ENCODE measurements around the gene SNX4. TPM values are rescaled to one million over a fixed set of nuclear protein-coding genes. Genes with fewer than 3 reads are reported as not detected.

Gene SNX4
- total RNA-seq, 2 experiments from 2014 or later: 28.2 to 38.9 TPM

GRCh38 chr3:125403789-125404188, 116.2 kb downstream of the SNX4 start:
- H3K36me3 ChIP-seq (ENCODE audit: insufficient read depth, low read length): no peaks in the 10 kb centered on the region
- intact Hi-C loops (cut with micrococcal nuclease; ENCODE audit: unreplicated experiment): no loop called here
- no peak for DNase-seq (ENCODE audit: low spot score)
- ChIA-PET POLR2A (interaction anchor here (0.9 kb wide), 1 partner anchor 10 kb away, joined by 4 read pairs; no protein-coding TSS in a partner anchor), CTCF (ENCODE audit: unreplicated experiment) (no interaction called here)
- H3K4me1 ChIP-seq (ENCODE audit: insufficient read depth, low read length, poor library complexity, severe bottlenecking): no peaks in the 10 kb centered on the region
- H3K9me3 ChIP-seq (ENCODE audit: low read length): no peaks in the 10 kb centered on the region
- no peaks in the 10 kb centered on the region for H4K20me1 ChIP-seq (ENCODE audit: insufficient read depth, low read length)
- TF ChIP-seq EZH2phosphoT487 (IDR thresholded peaks at IDR 0.05; ENCODE audit: borderline replicate concordance, low read depth, low read length): no peak
- TF ChIP-seq, protein P1, sequence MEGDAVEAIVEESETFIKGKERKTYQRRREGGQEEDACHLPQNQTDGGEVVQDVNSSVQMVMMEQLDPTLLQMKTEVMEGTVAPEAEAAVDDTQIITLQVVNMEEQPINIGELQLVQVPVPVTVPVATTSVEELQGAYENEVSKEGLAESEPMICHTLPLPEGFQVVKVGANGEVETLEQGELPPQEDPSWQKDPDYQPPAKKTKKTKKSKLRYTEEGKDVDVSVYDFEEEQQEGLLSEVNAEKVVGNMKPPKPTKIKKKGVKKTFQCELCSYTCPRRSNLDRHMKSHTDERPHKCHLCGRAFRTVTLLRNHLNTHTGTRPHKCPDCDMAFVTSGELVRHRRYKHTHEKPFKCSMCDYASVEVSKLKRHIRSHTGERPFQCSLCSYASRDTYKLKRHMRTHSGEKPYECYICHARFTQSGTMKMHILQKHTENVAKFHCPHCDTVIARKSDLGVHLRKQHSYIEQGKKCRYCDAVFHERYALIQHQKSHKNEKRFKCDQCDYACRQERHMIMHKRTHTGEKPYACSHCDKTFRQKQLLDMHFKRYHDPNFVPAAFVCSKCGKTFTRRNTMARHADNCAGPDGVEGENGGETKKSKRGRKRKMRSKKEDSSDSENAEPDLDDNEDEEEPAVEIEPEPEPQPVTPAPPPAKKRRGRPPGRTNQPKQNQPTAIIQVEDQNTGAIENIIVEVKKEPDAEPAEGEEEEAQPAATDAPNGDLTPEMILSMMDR (conservative IDR thresholded peaks at IDR 0.05; ENCODE audit: low read length): no peak
- no peak overlapping the region for H3K27ac ChIP-seq (ENCODE audit: low read depth, low read length, poor library complexity, severe bottlenecking)
- no peak overlapping the region for H2AFZ ChIP-seq (ENCODE audit: low read length)
- H3K9me2 ChIP-seq (ENCODE audit: insufficient read depth, low read length): no peaks in the 10 kb centered on the region
- no peak overlapping the region for H3K4me3 ChIP-seq (ENCODE audit: low read depth, low read length, poor library complexity, severe bottlenecking)
- H3K4me2 ChIP-seq (ENCODE audit: low read length): no peak overlapping the region
- BruUV-seq (replicated peaks): no TSS peak
- H3K79me2 ChIP-seq (ENCODE audit: insufficient read depth, low read depth, low read length): no peaks in the 10 kb centered on the region

GRCh38 chr3:125402639-125403038, 117.4 kb downstream of the SNX4 start:
- Histone ChIP-seq H4K20me1 (ENCODE audit: insufficient read depth, low read length) (no peaks in the 10 kb centered on the region), H2AFZ (ENCODE audit: low read length) (no peak overlapping the region), H3K9me2 (ENCODE audit: insufficient read depth, low read length) (no peaks in the 10 kb centered on the region), H3K27ac (ENCODE audit: low read depth, low read length, poor library complexity, severe bottlenecking) (no peak overlapping the region), H3K36me3 (ENCODE audit: insufficient read depth, low read length) (no peaks in the 10 kb centered on the region), H3K4me3 (ENCODE audit: low read depth, low read length, poor library complexity, severe bottlenecking) (no peak overlapping the region), H3K79me2 (ENCODE audit: insufficient read depth, low read depth, low read length) (no peaks in the 10 kb centered on the region), H3K4me1 (ENCODE audit: insufficient read depth, low read length, poor library complexity, severe bottlenecking) (no peaks in the 10 kb centered on the region), H3K4me2 (ENCODE audit: low read length) (no peak overlapping the region), H3K9me3 (ENCODE audit: low read length) (no peaks in the 10 kb centered on the region)
- intact Hi-C loops (cut with micrococcal nuclease; ENCODE audit: unreplicated experiment): no loop called here
- ChIA-PET CTCF (ENCODE audit: unreplicated experiment) (no interaction called here), POLR2A (interaction anchor here (0.7 kb wide), 1 partner anchor 18 kb away, joined by 3 read pairs; no protein-coding TSS in a partner anchor)
- no TSS peak for BruUV-seq (replicated peaks)
- no peak for DNase-seq (ENCODE audit: low spot score)
- TF ChIP-seq EZH2phosphoT487 (IDR thresholded peaks at IDR 0.05; ENCODE audit: borderline replicate concordance, low read depth, low read length): no peak
- TF ChIP-seq, protein P1 (conservative IDR thresholded peaks at IDR 0.05; ENCODE audit: low read length): no peak

- BruUV-seq (replicated peaks): no TSS peak
- no peak overlapping the region for H3K4me3 ChIP-seq (ENCODE audit: low read depth, low read length, poor library complexity, severe bottlenecking)
Measured at GRCh38 chr3:125401402-125401801, 118.6 kb downstream of the SNX4 start.

More at GRCh38 chr3:125401402-125401801, 118.6 kb downstream of the SNX4 start:
- no peak for TF ChIP-seq EZH2phosphoT487 (IDR thresholded peaks at IDR 0.05; ENCODE audit: borderline replicate concordance, low read depth, low read length)
- TF ChIP-seq, protein P1 (conservative IDR thresholded peaks at IDR 0.05; ENCODE audit: low read length): no peak
- Histone ChIP-seq H3K79me2 (ENCODE audit: insufficient read depth, low read depth, low read length) (no peaks in the 10 kb centered on the region), H4K20me1 (ENCODE audit: insufficient read depth, low read length) (no peaks in the 10 kb centered on the region), H2AFZ (ENCODE audit: low read length) (no peak overlapping the region), H3K9me3 (ENCODE audit: low read length) (no peaks in the 10 kb centered on the region), H3K4me1 (ENCODE audit: insufficient read depth, low read length, poor library complexity, severe bottlenecking) (no peaks in the 10 kb centered on the region), H3K27ac (ENCODE audit: low read depth, low read length, poor library complexity, severe bottlenecking) (no peak overlapping the region), H3K4me2 (ENCODE audit: low read length) (no peak overlapping the region), H3K36me3 (ENCODE audit: insufficient read depth, low read length) (no peaks in the 10 kb centered on the region), H3K9me2 (ENCODE audit: insufficient read depth, low read length) (no peaks in the 10 kb centered on the region)
- CTCF ChIA-PET (ENCODE audit: unreplicated experiment): no interaction called here
- POLR2A ChIA-PET: no interaction called here
- intact Hi-C loops (cut with micrococcal nuclease; ENCODE audit: unreplicated experiment): no loop called here
- no peak for DNase-seq (ENCODE audit: low spot score)

All from OCI-LY7 (cell line).